ENCODE data around the gene ERFE.
A peak's percentile ranks its signal among the peaks of the same experiment; 100 is the strongest.

ERFE gene

GRCh38 chr2:238142382-238143205, 16.2 kb upstream of the ERFE start:
- H3K9me3 ChIP-seq (ENCODE audit: control extremely low read depth in 1 of 5, control insufficient read depth in 4 of 5, insufficient read depth in 2 of 5, low read depth in 1 of 5, low read length in 4 of 5) = no peaks in the 10 kb centered on the region
- H3K4me1 ChIP-seq (ENCODE audit: control extremely low read depth in 1 of 4, control insufficient read depth in 4 of 4, insufficient read depth in 4 of 4, low read length in 3 of 4) = peaks cover 0 to 25% (median 17%) of the 10 kb centered on the region in 4 experiments
- no peaks in the 10 kb centered on the region for H3K27me3 ChIP-seq (replicated peaks in 2 of 5; ENCODE audit: control insufficient read depth in 4 of 5, insufficient read depth in 5 of 5, low read length in 4 of 5)
- POLR2A ChIA-PET = no interaction called here
- CTCF ChIA-PET = interaction anchor here (1.0 to 1.3 kb wide), 2 partner anchors 10 to 12 kb away, joined by 4 read pairs; no protein-coding TSS in a partner anchor
- DNase-seq = no peak
- H3K4me3 ChIP-seq (ENCODE audit: control insufficient read depth in 1 of 7, extremely low read depth in 1 of 7, insufficient read depth in 4 of 7, low read depth in 2 of 7, low read length in 6 of 7) = no peak overlapping the region
- H3K36me3 ChIP-seq (ENCODE audit: control insufficient read depth in 4 of 4, insufficient read depth in 4 of 4, low read length in 3 of 4) = no peaks in the 10 kb centered on the region
- no peak overlapping the region for H3K27ac ChIP-seq (ENCODE audit: insufficient read depth in 1 of 2, low read depth in 1 of 2, low read length in 2 of 2, poor library complexity in 1 of 2, severe bottlenecking in 2 of 2)
- 95% methylated on average over 25 of the region's 30 CpGs for WGBS (ENCODE audit: insufficient coverage)

- H3K36me3 ChIP-seq (ENCODE audit: control insufficient read depth in 4 of 4, insufficient read depth in 4 of 4, low read length in 3 of 4) = no peaks in the 10 kb centered on the region
- H3K27ac ChIP-seq (ENCODE audit: insufficient read depth in 1 of 2, low read depth in 1 of 2, low read length in 2 of 2, poor library complexity in 1 of 2, severe bottlenecking in 2 of 2) = no peak overlapping the region
- ChIA-PET CTCF (interaction anchor here (1.3 kb wide), 1 partner anchor 11 kb away, joined by 4 read pairs; no protein-coding TSS in a partner anchor), POLR2A (no interaction called here)
- peaks cover 0 to 25% (median 17%) of the 10 kb centered on the region in 4 experiments for H3K4me1 ChIP-seq (ENCODE audit: control extremely low read depth in 1 of 4, control insufficient read depth in 4 of 4, insufficient read depth in 4 of 4, low read length in 3 of 4)
- no peaks in the 10 kb centered on the region for H3K9me3 ChIP-seq (ENCODE audit: control extremely low read depth in 1 of 5, control insufficient read depth in 4 of 5, insufficient read depth in 2 of 5, low read depth in 1 of 5, low read length in 4 of 5)
- 64% methylated on average over 19 of the region's 20 CpGs for WGBS (ENCODE audit: insufficient coverage)
- H3K4me3 ChIP-seq (ENCODE audit: control insufficient read depth in 1 of 7, extremely low read depth in 1 of 7, insufficient read depth in 4 of 7, low read depth in 2 of 7, low read length in 6 of 7) = no peak overlapping the region
- peak in 2 of 3 donors; percentile 79 to 84 for DNase-seq
- no peaks in the 10 kb centered on the region for H3K27me3 ChIP-seq (replicated peaks in 2 of 5; ENCODE audit: control insufficient read depth in 4 of 5, insufficient read depth in 5 of 5, low read length in 4 of 5)
Measured at GRCh38 chr2:238143239-238143951, 15.4 kb upstream of the ERFE start.

GRCh38 chr2:238144262-238144661, 14.5 kb upstream of the ERFE start:
- CTCF ChIA-PET = interaction anchor here (1.5 kb wide), 1 partner anchor 29 kb away, joined by 3 read pairs; no protein-coding TSS in a partner anchor
- H3K36me3 ChIP-seq (ENCODE audit: control insufficient read depth in 4 of 4, insufficient read depth in 4 of 4, low read length in 3 of 4) = no peaks in the 10 kb centered on the region
- 90% methylated on average over 3 of the region's 5 CpGs for WGBS (ENCODE audit: insufficient coverage)
- peaks cover 0 to 24% (median 17%) of the 10 kb centered on the region in 4 experiments for H3K4me1 ChIP-seq (ENCODE audit: control extremely low read depth in 1 of 4, control insufficient read depth in 4 of 4, insufficient read depth in 4 of 4, low read length in 3 of 4)
- no peaks in the 10 kb centered on the region for H3K9me3 ChIP-seq (ENCODE audit: control extremely low read depth in 1 of 5, control insufficient read depth in 4 of 5, insufficient read depth in 2 of 5, low read depth in 1 of 5, low read length in 4 of 5)
- no peak for DNase-seq
- H3K4me3 ChIP-seq (ENCODE audit: control insufficient read depth in 1 of 7, extremely low read depth in 1 of 7, insufficient read depth in 4 of 7, low read depth in 2 of 7, low read length in 6 of 7) = no peak overlapping the region
- POLR2A ChIA-PET = no interaction called here
- no peak overlapping the region for H3K27ac ChIP-seq (ENCODE audit: insufficient read depth in 1 of 2, low read depth in 1 of 2, low read length in 2 of 2, poor library complexity in 1 of 2, severe bottlenecking in 2 of 2)
- H3K27me3 ChIP-seq (replicated peaks in 2 of 5; ENCODE audit: control insufficient read depth in 4 of 5, insufficient read depth in 5 of 5, low read length in 4 of 5) = no peaks in the 10 kb centered on the region

- CTCF ChIA-PET = interaction anchor here (0.9 to 1.5 kb wide), 2 partner anchors 23 to 30 kb away, joined by 3 read pairs; no protein-coding TSS in a partner anchor
Measured at GRCh38 chr2:238145046-238145445, 13.7 kb upstream of the ERFE start.

GRCh38 chr2:238145851-238146250, 12.9 kb upstream of the ERFE start:
- no peaks in the 10 kb centered on the region for H3K36me3 ChIP-seq (ENCODE audit: control insufficient read depth in 4 of 4, insufficient read depth in 4 of 4, low read length in 3 of 4)
- no peak for DNase-seq
- no peak overlapping the region for H3K4me3 ChIP-seq (ENCODE audit: control insufficient read depth in 1 of 7, extremely low read depth in 1 of 7, insufficient read depth in 4 of 7, low read depth in 2 of 7, low read length in 6 of 7)
- WGBS (ENCODE audit: insufficient coverage) = 81% methylated on average over 12 of the region's 12 CpGs
- H3K27me3 ChIP-seq (replicated peaks in 2 of 5; ENCODE audit: control insufficient read depth in 4 of 5, insufficient read depth in 5 of 5, low read length in 4 of 5) = no peaks in the 10 kb centered on the region
- POLR2A ChIA-PET = no interaction called here
- H3K27ac ChIP-seq (ENCODE audit: insufficient read depth in 1 of 2, low read depth in 1 of 2, low read length in 2 of 2, poor library complexity in 1 of 2, severe bottlenecking in 2 of 2) = no peak overlapping the region
- no peaks in the 10 kb centered on the region for H3K9me3 ChIP-seq (ENCODE audit: control extremely low read depth in 1 of 5, control insufficient read depth in 4 of 5, insufficient read depth in 2 of 5, low read depth in 1 of 5, low read length in 4 of 5)
- CTCF ChIA-PET = interaction anchor here (0.9 kb wide), 1 partner anchor 22 kb away, joined by 3 read pairs; no protein-coding TSS in a partner anchor
- peaks cover 0 to 18% (median 14%) of the 10 kb centered on the region in 4 experiments for H3K4me1 ChIP-seq (ENCODE audit: control extremely low read depth in 1 of 4, control insufficient read depth in 4 of 4, insufficient read depth in 4 of 4, low read length in 3 of 4)

More at GRCh38 chr2:238145046-238145445, 13.7 kb upstream of the ERFE start:
- H3K27me3 ChIP-seq (replicated peaks in 2 of 5; ENCODE audit: control insufficient read depth in 4 of 5, insufficient read depth in 5 of 5, low read length in 4 of 5) = no peaks in the 10 kb centered on the region
- H3K9me3 ChIP-seq (ENCODE audit: control extremely low read depth in 1 of 5, control insufficient read depth in 4 of 5, insufficient read depth in 2 of 5, low read depth in 1 of 5, low read length in 4 of 5) = no peaks in the 10 kb centered on the region
- no peaks in the 10 kb centered on the region for H3K36me3 ChIP-seq (ENCODE audit: control insufficient read depth in 4 of 4, insufficient read depth in 4 of 4, low read length in 3 of 4)
- no peak overlapping the region for H3K27ac ChIP-seq (ENCODE audit: insufficient read depth in 1 of 2, low read depth in 1 of 2, low read length in 2 of 2, poor library complexity in 1 of 2, severe bottlenecking in 2 of 2)
- DNase-seq = no peak
- POLR2A ChIA-PET = no interaction called here
- peaks cover 0 to 19% (median 16%) of the 10 kb centered on the region in 4 experiments for H3K4me1 ChIP-seq (ENCODE audit: control extremely low read depth in 1 of 4, control insufficient read depth in 4 of 4, insufficient read depth in 4 of 4, low read length in 3 of 4)
- no peak overlapping the region for H3K4me3 ChIP-seq (ENCODE audit: control insufficient read depth in 1 of 7, extremely low read depth in 1 of 7, insufficient read depth in 4 of 7, low read depth in 2 of 7, low read length in 6 of 7)
- 96% methylated on average over 11 of the region's 12 CpGs for WGBS (ENCODE audit: insufficient coverage)

GRCh38 chr2:238146884-238147544, 11.8 kb upstream of the ERFE start:
- ChIA-PET CTCF (interaction anchor here (0.6 to 1.6 kb wide), 2 partner anchors 10 to 45 kb away, joined by 3 to 4 read pairs; no protein-coding TSS in a partner anchor), POLR2A (no interaction called here)
- Histone ChIP-seq H3K27ac (ENCODE audit: insufficient read depth in 1 of 2, low read depth in 1 of 2, low read length in 2 of 2, poor library complexity in 1 of 2, severe bottlenecking in 2 of 2) (no peak overlapping the region), H3K36me3 (ENCODE audit: control insufficient read depth in 4 of 4, insufficient read depth in 4 of 4, low read length in 3 of 4) (no peaks in the 10 kb centered on the region), H3K27me3 (replicated peaks in 2 of 5; ENCODE audit: control insufficient read depth in 4 of 5, insufficient read depth in 5 of 5, low read length in 4 of 5) (no peaks in the 10 kb centered on the region), H3K4me1 (ENCODE audit: control extremely low read depth in 1 of 4, control insufficient read depth in 4 of 4, insufficient read depth in 4 of 4, low read length in 3 of 4) (peaks cover 0 to 6% (median 3%) of the 10 kb centered on the region in 4 experiments), H3K9me3 (ENCODE audit: control extremely low read depth in 1 of 5, control insufficient read depth in 4 of 5, insufficient read depth in 2 of 5, low read depth in 1 of 5, low read length in 4 of 5) (no peaks in the 10 kb centered on the region), H3K4me3 (ENCODE audit: control insufficient read depth in 1 of 7, extremely low read depth in 1 of 7, insufficient read depth in 4 of 7, low read depth in 2 of 7, low read length in 6 of 7) (no peak overlapping the region)
- no peak for DNase-seq
- WGBS (ENCODE audit: insufficient coverage) = 81% methylated on average over 4 of the region's 13 CpGs
